SK-N-SH treated with all-trans-retinoic acid at 6 μM for 48 hours (cell line): ENCODE data around the gene SPATA46.

ENCODE experiments used
- PATZ1 ChIP-seq: fragments of 250-450 bp; sonication (Bioruptor Pico); IDR thresholded peaks from 2 replicates; pipeline ENCODE4 v1.8.0; 2020; ENCODE audit warnings: mild to moderate bottlenecking, moderate library complexity, borderline replicate concordance
- ZNF8 ChIP-seq: fragments of 450-650 bp; formaldehyde crosslinking; IDR thresholded peaks from 2 replicates; pipeline ENCODE4 v1.5.0; 2020; ENCODE audit warnings: mild to moderate bottlenecking, moderate library complexity

GRCh38 chr1:162397943-162398560, 21.4 kb upstream of the SPATA46 start:
- TF ChIP-seq PATZ1 (CRISPR knock-in tag) (no peak), ZNF8 (CRISPR knock-in tag) (no peak)
